Calu3 (cell line): ENCODE measurements around the gene SLC6A6. TPM values are rescaled to one million over a fixed set of nuclear protein-coding genes. Genes with fewer than 3 reads are reported as not detected.

Experiments used
- BruUV-seq: library from RNA; stranded (reverse); fragments of 400-500 nt; replicated peaks from 2 replicates; lab custom pipeline; 2021; lab: Mats Ljungman, UMichigan
- CTCF ChIA-PET: fragments of 300-600 bp; sonication (Branson Sonifier 250); formaldehyde crosslinking; loops from one replicate; lab custom pipeline; 2022; ENCODE audit warnings: antibody characterized with exemption; lab: Charles Lee
- DNase-seq: peaks from one replicate; pipeline ENCODE4 v3.0.0; 2022
- H3K27ac Mint-ChIP-seq: one replicate; pipeline ENCODE4 v1.8.0; 2022; ENCODE audit warnings: mixed read lengths; ENCODE audit not compliant: unreplicated experiment
- H3K27me3 Mint-ChIP-seq: one replicate; pipeline ENCODE4 v1.8.0; 2022; ENCODE audit warnings: mixed read lengths; ENCODE audit not compliant: unreplicated experiment
- H3K36me3 Mint-ChIP-seq: one replicate; pipeline ENCODE4 v1.8.0; 2022; ENCODE audit warnings: mild to moderate bottlenecking, moderate library complexity, mixed read lengths; ENCODE audit not compliant: insufficient read depth, unreplicated experiment
- H3K4me1 Mint-ChIP-seq: one replicate; pipeline ENCODE4 v1.8.0; 2022; ENCODE audit warnings: mild to moderate bottlenecking, low read depth, mixed read lengths; ENCODE audit not compliant: unreplicated experiment
- H3K4me3 Mint-ChIP-seq: one replicate; pipeline ENCODE4 v1.8.0; 2022; ENCODE audit warnings: mild to moderate bottlenecking, low read depth, moderate library complexity, mixed read lengths; ENCODE audit not compliant: unreplicated experiment
- H3K9me3 Mint-ChIP-seq: one replicate; pipeline ENCODE4 v1.8.0; 2022; ENCODE audit warnings: low read depth, mixed read lengths; ENCODE audit not compliant: unreplicated experiment
- CTCF ChIP-seq: fragments of 200-600 bp; IDR thresholded peaks from one replicate; pipeline ENCODE4 v1.8.0; 2022; ENCODE audit warnings: antibody characterized with exemption; ENCODE audit not compliant: unreplicated experiment
- intact Hi-C: fragments of 100-400 bp; cut with micrococcal nuclease; formaldehyde crosslinking; loops from one replicate; pipeline ENCODE4 v1.10.0; 2022; ENCODE audit not compliant: unreplicated experiment
- total RNA-seq: library from RNA; stranded (reverse); gene quantifications from 2 replicates; pipeline ENCODE4 v1.2.3, GENCODE V29; 2022

Gene SLC6A6
- total RNA-seq, 1 experiment from 2014 or later: 46.3 TPM

- Mint-ChIP-seq H3K27me3 (peaks cover 18% of the 10 kb centered on the region), H3K4me3 (no peak overlapping the region), H3K4me1 (peaks cover 62% of the 10 kb centered on the region), H3K27ac (no peak overlapping the region), H3K9me3 (no peaks in the 10 kb centered on the region), H3K36me3 (peaks cover 6% of the 10 kb centered on the region)
- intact Hi-C loops: loop anchor here (1.0 to 5.0 kb wide), 3 partner anchors 53 to 167 kb away; no protein-coding TSS in a partner anchor
- BruUV-seq: no TSS peak
- CTCF ChIA-PET: interaction anchor here (0.5 to 2.0 kb wide), 10 partner anchors 12 to 191 kb away, joined by 3 to 21 read pairs (median 4); partner anchors contain the start of genes LSM3 and XPC
- DNase-seq: peak; percentile 89
- peak; percentile 46 for TF ChIP-seq CTCF
Measured at GRCh38 chr3:14369675-14370669, 32.4 kb upstream of the SLC6A6 start.

- no peak for DNase-seq
- no peak for TF ChIP-seq CTCF
- Mint-ChIP-seq H3K9me3 (no peaks in the 10 kb centered on the region), H3K36me3 (peaks cover 6% of the 10 kb centered on the region), H3K4me1 (peaks cover 57% of the 10 kb centered on the region), H3K4me3 (no peak overlapping the region), H3K27me3 (peaks cover 18% of the 10 kb centered on the region), H3K27ac (peak overlapping the region; percentile 51)
- BruUV-seq: no TSS peak
- CTCF ChIA-PET: interaction anchor here (0.8 to 2.0 kb wide), 6 partner anchors 54 to 246 kb away, joined by 3 to 21 read pairs (median 3); partner anchors contain the start of genes CHCHD4 and TMEM43
- intact Hi-C loops: loop anchor here (2.0 kb wide), 1 partner anchor 168 kb away; no protein-coding TSS in a partner anchor
Measured at GRCh38 chr3:14370720-14371572, 31.5 kb upstream of the SLC6A6 start.

GRCh38 chr3:14371573-14372474 is 30.6 kb upstream of the SLC6A6 start:
- peaks cover 6% of the 10 kb centered on the region for H3K36me3 Mint-ChIP-seq
- intact Hi-C loops: loop anchor here (2.0 kb wide), 1 partner anchor 169 kb away; no protein-coding TSS in a partner anchor
- H3K27ac Mint-ChIP-seq: peak overlapping the region; percentile 51
- peak; percentile 89 for DNase-seq
- no TSS peak for BruUV-seq
- peaks cover 48% of the 10 kb centered on the region for H3K4me1 Mint-ChIP-seq
- no peaks in the 10 kb centered on the region for H3K9me3 Mint-ChIP-seq
- TF ChIP-seq CTCF: no peak
- H3K4me3 Mint-ChIP-seq: no peak overlapping the region
- CTCF ChIA-PET: interaction anchor here (0.8 to 1.2 kb wide), 3 partner anchors 55 to 247 kb away, joined by 3 read pairs; partner anchors contain the start of genes CHCHD4 and TMEM43
- H3K27me3 Mint-ChIP-seq: peaks cover 11% of the 10 kb centered on the region
